ENCODE data around the gene STEAP1B. TPM values are rescaled to one million over a fixed set of nuclear protein-coding genes. Genes with fewer than 3 reads are reported as not detected.

Gene STEAP1B
- polyA plus RNA-seq, 3 donors: 0.16 TPM; not detected in 2

GRCh38 chr7:22543169-22543568 lies 43.2 kb upstream of the STEAP1B start:
- WGBS (ENCODE audit: insufficient coverage): 100% methylated on average over 2 of the region's 7 CpGs
- H3K36me3 Mint-ChIP-seq: no peaks in the 10 kb centered on the region
- H3K27ac ChIP-seq (ENCODE audit: low read depth in 1 of 2, low read length in 2 of 2): no peak overlapping the region

GRCh38 chr7:22542669-22543068 lies 42.7 kb upstream of the STEAP1B start:
- H3K9me3 Mint-ChIP-seq: no peaks in the 10 kb centered on the region
- Histone ChIP-seq H3K4me2 (replicated peaks; ENCODE audit: extremely low read depth, low read length, poor library complexity, severe bottlenecking) (no peak overlapping the region), H3K9me3 (replicated peaks in 1 of 2; ENCODE audit: control insufficient read depth in 1 of 2, insufficient read depth in 1 of 2, low read length in 2 of 2) (no peaks in the 10 kb centered on the region), H3K4me3 (replicated peaks in 1 of 3; ENCODE audit: low read depth in 2 of 3, low read length in 3 of 3) (no peak overlapping the region), H4K20me1 (ENCODE audit: insufficient read depth, low read length) (no peaks in the 10 kb centered on the region), H3K36me3 (replicated peaks in 1 of 2; ENCODE audit: control insufficient read depth in 1 of 2, insufficient read depth in 2 of 2, low read length in 2 of 2) (no peaks in the 10 kb centered on the region), H3K4me1 (ENCODE audit: control insufficient read depth in 1 of 2, insufficient read depth in 2 of 2, low read length in 2 of 2) (no peaks in the 10 kb centered on the region), H3K79me2 (ENCODE audit: insufficient read depth, low read length) (no peaks in the 10 kb centered on the region), H3K27me3 (ENCODE audit: control insufficient read depth in 2 of 2, insufficient read depth in 2 of 2, low read length in 2 of 2) (peaks cover 7 to 18% of the 10 kb centered on the region in 2 donors), H3K9ac (ENCODE audit: insufficient read depth, low read length, poor library complexity, severe bottlenecking) (no peak overlapping the region), H2AFZ (ENCODE audit: insufficient read depth, low read depth, low read length, poor library complexity, severe bottlenecking) (no peak overlapping the region), H3K27ac (ENCODE audit: low read depth in 1 of 2, low read length in 2 of 2) (no peak overlapping the region)
- H3K4me1 Mint-ChIP-seq: no peaks in the 10 kb centered on the region
- no peak for DNase-seq
- no peak overlapping the region for H3K4me3 Mint-ChIP-seq
- H3K36me3 Mint-ChIP-seq: no peaks in the 10 kb centered on the region
- WGBS (ENCODE audit: insufficient coverage): 68% methylated on average over 3 of the region's 5 CpGs
- no peak overlapping the region for H3K27ac Mint-ChIP-seq
- peaks cover 3 to 8% (median 7%) of the 10 kb centered on the region in 3 donors for H3K27me3 Mint-ChIP-seq (ENCODE audit: low read depth in 3 of 3)
- no peak for TF ChIP-seq CTCF (IDR thresholded peaks at IDR 0.05)
- intact Hi-C loops (cut with micrococcal nuclease): no loop called here

More at GRCh38 chr7:22543169-22543568, 43.2 kb upstream of the STEAP1B start:
- no peaks in the 10 kb centered on the region for H3K36me3 ChIP-seq (replicated peaks in 1 of 2; ENCODE audit: control insufficient read depth in 1 of 2, insufficient read depth in 2 of 2, low read length in 2 of 2)
- no peaks in the 10 kb centered on the region for H3K4me1 ChIP-seq (ENCODE audit: control insufficient read depth in 1 of 2, insufficient read depth in 2 of 2, low read length in 2 of 2)
- DNase-seq: no peak
- H3K9me3 ChIP-seq (replicated peaks in 1 of 2; ENCODE audit: control insufficient read depth in 1 of 2, insufficient read depth in 1 of 2, low read length in 2 of 2): no peaks in the 10 kb centered on the region
- H4K20me1 ChIP-seq (ENCODE audit: insufficient read depth, low read length): no peaks in the 10 kb centered on the region
- H2AFZ ChIP-seq (ENCODE audit: insufficient read depth, low read depth, low read length, poor library complexity, severe bottlenecking): no peak overlapping the region
- no peak for TF ChIP-seq CTCF (IDR thresholded peaks at IDR 0.05)
- Mint-ChIP-seq H3K27me3 (ENCODE audit: low read depth in 3 of 3) (peaks cover 8 to 13% (median 12%) of the 10 kb centered on the region in 3 donors), H3K4me3 (no peak overlapping the region), H3K27ac (no peak overlapping the region), H3K4me1 (no peaks in the 10 kb centered on the region), H3K9me3 (no peaks in the 10 kb centered on the region)
- peaks cover 11 to 23% of the 10 kb centered on the region in 2 donors for H3K27me3 ChIP-seq (ENCODE audit: control insufficient read depth in 2 of 2, insufficient read depth in 2 of 2, low read length in 2 of 2)
- intact Hi-C loops (cut with micrococcal nuclease): no loop called here
- no peak overlapping the region for H3K4me2 ChIP-seq (replicated peaks; ENCODE audit: extremely low read depth, low read length, poor library complexity, severe bottlenecking)
- H3K4me3 ChIP-seq (replicated peaks in 1 of 3; ENCODE audit: low read depth in 2 of 3, low read length in 3 of 3): no peak overlapping the region
- H3K9ac ChIP-seq (ENCODE audit: insufficient read depth, low read length, poor library complexity, severe bottlenecking): no peak overlapping the region
- H3K79me2 ChIP-seq (ENCODE audit: insufficient read depth, low read length): no peaks in the 10 kb centered on the region
